Glutamatergic neuron (in vitro differentiated cells): ENCODE results near the gene KRTAP1-3. TPM values are rescaled to one million over a fixed set of nuclear protein-coding genes. Genes with fewer than 3 reads are reported as not detected.
"Not testable (repeated sequence)": the region's sequence is repeated elsewhere in the genome, so short reads cannot be mapped to it uniquely, and the experiment has no call there.

Source experiments
- DNase-seq: peaks from one replicate; pipeline ENCODE4 v3.0.0; 2022
- H3K27ac Mint-ChIP-seq: one replicate; pipeline ENCODE4 v1.8.0; 2020; ENCODE audit warnings: mild to moderate bottlenecking, mixed read lengths, inconsistent platforms; ENCODE audit not compliant: unreplicated experiment
- H3K27me3 Mint-ChIP-seq: one replicate; pipeline ENCODE4 v1.8.0; 2020; ENCODE audit warnings: mild to moderate bottlenecking, moderate library complexity, mixed read lengths, inconsistent platforms; ENCODE audit not compliant: unreplicated experiment
- H3K36me3 Mint-ChIP-seq: one replicate; pipeline ENCODE4 v1.8.0; 2020; ENCODE audit warnings: mild to moderate bottlenecking, mixed read lengths, inconsistent platforms; ENCODE audit not compliant: unreplicated experiment
- H3K4me1 Mint-ChIP-seq: one replicate; pipeline ENCODE4 v1.8.0; 2020; ENCODE audit warnings: mild to moderate bottlenecking, low read depth, mixed read lengths, inconsistent platforms; ENCODE audit not compliant: unreplicated experiment
- H3K4me3 Mint-ChIP-seq: one replicate; pipeline ENCODE4 v1.8.0; 2020; ENCODE audit warnings: mild to moderate bottlenecking, mixed read lengths, inconsistent platforms; ENCODE audit not compliant: unreplicated experiment
- H3K9me3 Mint-ChIP-seq: one replicate; pipeline ENCODE4 v1.8.0; 2020; ENCODE audit warnings: mild to moderate bottlenecking, moderate library complexity, mixed read lengths, inconsistent platforms; ENCODE audit not compliant: unreplicated experiment
- CTCF ChIP-seq: fragments of 200-600 bp; sonication (generic); IDR thresholded peaks from one replicate; pipeline ENCODE4 v1.5.0; 2021; ENCODE audit not compliant: partially characterized antibody, unreplicated experiment
- total RNA-seq: library from RNA; stranded (reverse); fragmentation: NEBNext Ultra II Directional; extraction: Animal tissue kit (Norgen Biotek cat#: 25700); gene quantifications from one replicate; pipeline ENCODE4 v1.2.1, GENCODE V29; 2021; ENCODE audit not compliant: unreplicated experiment

Gene KRTAP1-3
- total RNA-seq, 1 donor from 2014 or later: not detected

GRCh38 chr17:41049110-41049509 is 14.4 kb upstream of the KRTAP1-3 start:
- DNase-seq: no peak
- no peak for TF ChIP-seq CTCF
- H3K36me3 Mint-ChIP-seq: no peaks in the 10 kb centered on the region
- H3K4me3 Mint-ChIP-seq: no peak overlapping the region
- no peaks in the 10 kb centered on the region for H3K4me1 Mint-ChIP-seq
- H3K27ac Mint-ChIP-seq: no peak overlapping the region
- peaks cover 4% of the 10 kb centered on the region for H3K27me3 Mint-ChIP-seq
- peaks cover 2% of the 10 kb centered on the region for H3K9me3 Mint-ChIP-seq

GRCh38 chr17:41048441-41048840 is 13.8 kb upstream of the KRTAP1-3 start:
- H3K27ac Mint-ChIP-seq: no peak overlapping the region
- no peaks in the 10 kb centered on the region for H3K36me3 Mint-ChIP-seq
- H3K27me3 Mint-ChIP-seq: peaks cover 4% of the 10 kb centered on the region
- no peak for DNase-seq
- TF ChIP-seq CTCF: no peak
- peaks cover 3% of the 10 kb centered on the region for H3K9me3 Mint-ChIP-seq
- H3K4me3 Mint-ChIP-seq: no peak overlapping the region
- no peaks in the 10 kb centered on the region for H3K4me1 Mint-ChIP-seq

- not testable (repeated sequence) for H3K4me1 Mint-ChIP-seq, DNase-seq, H3K9me3 Mint-ChIP-seq, H3K36me3 Mint-ChIP-seq, H3K27me3 Mint-ChIP-seq, H3K4me3 Mint-ChIP-seq, H3K27ac Mint-ChIP-seq
Observed at GRCh38 chr17:41046735-41047465, 12.2 kb upstream of the KRTAP1-3 start, which contains the start of gene KRTAP2-1. TSS of gene KRTAP2-1 (minus strand) at chr17:41047316. CDS start at chr17:41047267, 49 bp downstream.

- DNase-seq: no peak
- peaks cover 7% of the 10 kb centered on the region for H3K9me3 Mint-ChIP-seq
- peaks cover 2% of the 10 kb centered on the region for H3K27me3 Mint-ChIP-seq
- H3K27ac Mint-ChIP-seq: no peak overlapping the region
- no peak overlapping the region for H3K4me3 Mint-ChIP-seq
- TF ChIP-seq CTCF: no peak
- H3K36me3 Mint-ChIP-seq: no peaks in the 10 kb centered on the region
- H3K4me1 Mint-ChIP-seq: peaks cover 3% of the 10 kb centered on the region
Observed at GRCh38 chr17:41042953-41043352, 8.3 kb upstream of the KRTAP1-3 start.

GRCh38 chr17:41040783-41041571 is 6.3 kb upstream of the KRTAP1-3 start, which contains the start of gene KRTAP1-1:
TSS of gene KRTAP1-1 (minus strand) at chr17:41041450. CDS start at chr17:41041397, 53 bp downstream.
- not testable (repeated sequence) for H3K4me1 Mint-ChIP-seq, H3K9me3 Mint-ChIP-seq, H3K4me3 Mint-ChIP-seq, H3K27ac Mint-ChIP-seq, H3K27me3 Mint-ChIP-seq, H3K36me3 Mint-ChIP-seq
- peak; percentile 44 for DNase-seq
